Measurements from ENCODE around the gene NUP210.

NUP210 gene

GRCh38 chr3:13372656-13373055 is 47.5 kb downstream of the NUP210 start:
- H3K27me3 ChIP-seq (ENCODE audit: insufficient read depth, low read depth, severe bottlenecking): no peaks in the 10 kb centered on the region
- no peak overlapping the region for H3K4me3 ChIP-seq (ENCODE audit: low read depth, low read length)
- H3K27ac ChIP-seq: no peak overlapping the region
- no peaks in the 10 kb centered on the region for H3K9me3 ChIP-seq (ENCODE audit: severe bottlenecking)
- H3K36me3 ChIP-seq: peaks cover 82% of the 10 kb centered on the region
- DNase-seq: no peak
- TF ChIP-seq CTCF (IDR thresholded peaks at IDR 0.05; ENCODE audit: low read depth, low read length): no peak

GRCh38 chr3:13372126-13372525 is 48.0 kb downstream of the NUP210 start:
- H3K27me3 ChIP-seq (ENCODE audit: insufficient read depth, low read depth, severe bottlenecking): no peaks in the 10 kb centered on the region
- TF ChIP-seq CTCF (IDR thresholded peaks at IDR 0.05; ENCODE audit: low read depth, low read length): no peak
- H3K36me3 ChIP-seq: peaks cover 84% of the 10 kb centered on the region
- no peak for DNase-seq
- no peak overlapping the region for H3K27ac ChIP-seq
- no peak overlapping the region for H3K4me3 ChIP-seq (ENCODE audit: low read depth, low read length)
- no peaks in the 10 kb centered on the region for H3K9me3 ChIP-seq (ENCODE audit: severe bottlenecking)

GRCh38 chr3:13371100-13372075 is 48.7 kb downstream of the NUP210 start:
- DNase-seq: no peak
- no peak for TF ChIP-seq CTCF (IDR thresholded peaks at IDR 0.05; ENCODE audit: low read depth, low read length)
- Histone ChIP-seq H3K9me3 (ENCODE audit: severe bottlenecking) (no peaks in the 10 kb centered on the region), H3K27me3 (ENCODE audit: insufficient read depth, low read depth, severe bottlenecking) (no peaks in the 10 kb centered on the region), H3K36me3 (peaks cover 81% of the 10 kb centered on the region), H3K4me3 (ENCODE audit: low read depth, low read length) (no peak overlapping the region), H3K27ac (no peak overlapping the region)

- DNase-seq: no peak
- Histone ChIP-seq H3K9me3 (ENCODE audit: severe bottlenecking) (no peaks in the 10 kb centered on the region), H3K36me3 (peaks cover 78% of the 10 kb centered on the region), H3K4me3 (ENCODE audit: low read depth, low read length) (no peak overlapping the region), H3K27me3 (ENCODE audit: insufficient read depth, low read depth, severe bottlenecking) (no peaks in the 10 kb centered on the region), H3K27ac (no peak overlapping the region)
- no peak for TF ChIP-seq CTCF (IDR thresholded peaks at IDR 0.05; ENCODE audit: low read depth, low read length)
Observed at GRCh38 chr3:13370609-13371008, 49.5 kb downstream of the NUP210 start.

GRCh38 chr3:13370055-13370454 is 50.1 kb downstream of the NUP210 start:
- DNase-seq: no peak
- H3K27ac ChIP-seq: no peak overlapping the region
- H3K4me3 ChIP-seq (ENCODE audit: low read depth, low read length): no peak overlapping the region
- H3K9me3 ChIP-seq (ENCODE audit: severe bottlenecking): no peaks in the 10 kb centered on the region
- no peak for TF ChIP-seq CTCF (IDR thresholded peaks at IDR 0.05; ENCODE audit: low read depth, low read length)
- H3K27me3 ChIP-seq (ENCODE audit: insufficient read depth, low read depth, severe bottlenecking): no peaks in the 10 kb centered on the region
- H3K36me3 ChIP-seq: peaks cover 79% of the 10 kb centered on the region
